OCI-LY7 (cell line): ENCODE data around the gene ODAPH.

Source experiments
- EZH2phosphoT487 ChIP-seq: fragments of 200-600 bp; sonication (generic); IDR thresholded peaks from 2 replicates; pipeline ENCODE4 v1.6.1; 2018; ENCODE audit warnings: low read depth, borderline replicate concordance, mild to moderate bottlenecking, mixed run types, antibody characterized with exemption, low read length, moderate library complexity, mixed read lengths
- TF ChIP-seq, protein P1 (sequence below): fragments of 200-600 bp; sonication (generic); conservative IDR thresholded peaks from 2 replicates; pipeline ENCODE4 v1.5.1; 2014; ENCODE audit warnings: mild to moderate bottlenecking, antibody characterized with exemption, low read length, moderate library complexity, mixed read lengths

DNA sequence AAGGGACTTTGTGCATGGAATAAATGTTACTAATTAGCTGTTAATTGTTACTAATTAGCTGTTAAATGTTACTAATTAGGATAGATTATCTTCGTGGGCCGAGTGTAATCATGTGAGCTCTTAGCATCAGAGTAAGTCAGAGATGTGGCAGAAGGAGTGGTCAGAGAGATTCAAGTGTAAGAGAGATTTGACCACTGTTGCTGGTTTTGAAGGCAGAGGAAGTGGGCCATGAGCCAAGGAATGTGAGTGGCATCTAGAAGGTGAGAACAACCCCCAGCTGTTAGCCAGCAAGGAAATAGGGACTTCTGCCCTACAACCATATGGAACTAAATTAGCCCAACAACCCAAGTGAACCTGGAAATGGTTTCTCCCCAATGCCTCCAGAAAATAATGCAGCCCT is 28.2 kb downstream of the ODAPH start:
- TF ChIP-seq, protein P1, sequence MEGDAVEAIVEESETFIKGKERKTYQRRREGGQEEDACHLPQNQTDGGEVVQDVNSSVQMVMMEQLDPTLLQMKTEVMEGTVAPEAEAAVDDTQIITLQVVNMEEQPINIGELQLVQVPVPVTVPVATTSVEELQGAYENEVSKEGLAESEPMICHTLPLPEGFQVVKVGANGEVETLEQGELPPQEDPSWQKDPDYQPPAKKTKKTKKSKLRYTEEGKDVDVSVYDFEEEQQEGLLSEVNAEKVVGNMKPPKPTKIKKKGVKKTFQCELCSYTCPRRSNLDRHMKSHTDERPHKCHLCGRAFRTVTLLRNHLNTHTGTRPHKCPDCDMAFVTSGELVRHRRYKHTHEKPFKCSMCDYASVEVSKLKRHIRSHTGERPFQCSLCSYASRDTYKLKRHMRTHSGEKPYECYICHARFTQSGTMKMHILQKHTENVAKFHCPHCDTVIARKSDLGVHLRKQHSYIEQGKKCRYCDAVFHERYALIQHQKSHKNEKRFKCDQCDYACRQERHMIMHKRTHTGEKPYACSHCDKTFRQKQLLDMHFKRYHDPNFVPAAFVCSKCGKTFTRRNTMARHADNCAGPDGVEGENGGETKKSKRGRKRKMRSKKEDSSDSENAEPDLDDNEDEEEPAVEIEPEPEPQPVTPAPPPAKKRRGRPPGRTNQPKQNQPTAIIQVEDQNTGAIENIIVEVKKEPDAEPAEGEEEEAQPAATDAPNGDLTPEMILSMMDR: no peak
- no peak for TF ChIP-seq EZH2phosphoT487
